ENCODE measurements around the gene ZBTB7C.

DNA sequence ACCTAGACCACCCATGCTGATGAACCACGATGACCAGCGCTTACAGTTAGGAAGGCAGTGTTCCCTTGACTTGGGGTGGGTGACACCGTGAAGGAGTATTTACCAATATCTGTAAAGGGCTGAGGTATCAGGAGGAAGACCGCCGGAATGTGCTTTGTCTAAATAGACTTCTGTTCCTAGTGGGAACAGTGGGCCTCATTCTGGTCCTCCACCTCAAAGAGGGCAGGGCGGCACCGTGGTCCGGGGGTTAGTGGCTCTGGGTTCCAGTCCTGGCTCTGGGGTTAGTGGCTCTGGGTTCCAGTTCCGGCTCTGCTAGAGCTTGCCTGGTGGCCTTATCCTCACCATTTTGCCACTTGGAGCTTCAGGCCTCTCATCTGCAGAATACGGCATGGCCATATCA is 387.2 kb downstream of the ZBTB7C start:
- TF ChIP-seq POLR2A (IDR thresholded peaks at IDR 0.05) (no peak), EP300 (IDR thresholded peaks at IDR 0.05) (no peak)
- TF ChIP-seq, protein P1, sequence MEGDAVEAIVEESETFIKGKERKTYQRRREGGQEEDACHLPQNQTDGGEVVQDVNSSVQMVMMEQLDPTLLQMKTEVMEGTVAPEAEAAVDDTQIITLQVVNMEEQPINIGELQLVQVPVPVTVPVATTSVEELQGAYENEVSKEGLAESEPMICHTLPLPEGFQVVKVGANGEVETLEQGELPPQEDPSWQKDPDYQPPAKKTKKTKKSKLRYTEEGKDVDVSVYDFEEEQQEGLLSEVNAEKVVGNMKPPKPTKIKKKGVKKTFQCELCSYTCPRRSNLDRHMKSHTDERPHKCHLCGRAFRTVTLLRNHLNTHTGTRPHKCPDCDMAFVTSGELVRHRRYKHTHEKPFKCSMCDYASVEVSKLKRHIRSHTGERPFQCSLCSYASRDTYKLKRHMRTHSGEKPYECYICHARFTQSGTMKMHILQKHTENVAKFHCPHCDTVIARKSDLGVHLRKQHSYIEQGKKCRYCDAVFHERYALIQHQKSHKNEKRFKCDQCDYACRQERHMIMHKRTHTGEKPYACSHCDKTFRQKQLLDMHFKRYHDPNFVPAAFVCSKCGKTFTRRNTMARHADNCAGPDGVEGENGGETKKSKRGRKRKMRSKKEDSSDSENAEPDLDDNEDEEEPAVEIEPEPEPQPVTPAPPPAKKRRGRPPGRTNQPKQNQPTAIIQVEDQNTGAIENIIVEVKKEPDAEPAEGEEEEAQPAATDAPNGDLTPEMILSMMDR (IDR thresholded peaks at IDR 0.05): no peak
